Measurements from ENCODE around the gene SDR9C7.
"Not testable (repeated sequence)": the region's sequence is repeated elsewhere in the genome, so short reads cannot be mapped to it uniquely, and the experiment has no call there.

The SDR9C7 gene

DNA sequence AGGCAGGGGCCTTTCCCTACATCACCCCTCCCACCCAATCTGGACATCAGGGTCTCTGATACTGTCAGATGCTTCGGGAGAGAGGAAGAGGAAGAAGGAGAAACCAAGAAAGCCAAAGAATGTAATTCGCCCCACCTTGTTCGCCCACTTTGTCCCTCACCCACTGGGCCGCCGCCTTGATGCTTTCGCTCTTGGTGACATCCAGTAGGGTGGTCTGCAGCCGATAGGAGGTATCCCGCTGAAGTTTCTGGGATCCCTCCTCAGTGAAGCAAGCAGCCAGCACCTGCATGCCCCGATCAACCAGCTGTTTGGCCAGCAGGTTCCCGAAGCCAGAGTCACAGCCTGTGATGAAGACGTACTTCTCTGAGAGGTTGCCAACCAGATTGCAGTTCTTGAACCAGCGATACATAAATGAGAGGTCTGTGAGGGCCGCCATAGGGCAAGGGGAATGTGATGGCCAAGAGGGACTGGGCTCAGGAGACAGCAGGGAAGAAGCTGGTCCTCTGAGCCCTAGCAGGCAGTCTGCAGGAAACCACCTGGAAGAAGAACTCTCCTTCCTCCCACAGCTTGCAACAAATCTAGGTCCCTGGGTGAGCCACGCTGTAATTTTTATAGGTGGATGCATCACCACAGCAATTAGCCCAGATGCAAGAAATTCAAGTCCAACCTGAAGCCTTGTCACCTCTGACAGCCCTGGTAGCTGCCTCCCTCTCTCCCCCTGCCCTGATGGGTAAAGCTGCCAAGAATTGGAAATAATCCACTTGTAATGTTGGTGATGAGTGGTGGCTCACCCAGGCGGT, at the start of gene SDR9C7:
Gene SDR9C7, minus strand, starts transcription at position 583 of the 800 bp plus-strand sequence. Its CDS starts 147 bp downstream, at position 436.
- DNase-seq (ENCODE audit: low spot score): no peak

DNA sequence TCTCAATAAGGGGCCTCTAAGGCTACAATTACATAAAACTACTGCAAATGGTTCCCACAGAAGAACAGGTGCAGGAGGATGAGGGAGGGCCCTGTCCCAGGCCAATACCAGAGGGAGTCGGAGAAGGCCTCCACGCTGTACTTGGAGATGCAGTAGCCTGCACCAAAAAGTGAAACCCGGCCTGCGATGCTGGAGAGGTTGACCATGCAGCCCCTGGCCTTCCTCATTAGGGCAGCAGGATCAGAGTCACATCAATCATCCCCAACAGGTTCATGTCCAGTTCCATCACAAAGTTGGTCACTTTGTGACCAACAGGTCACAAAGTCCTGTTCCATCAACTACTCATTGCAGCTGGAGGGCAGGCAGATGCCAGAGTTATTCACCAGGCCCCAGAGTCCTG, 49.2 kb upstream of the SDR9C7 start:
- DNase-seq (ENCODE audit: low spot score): no peak

DNA sequence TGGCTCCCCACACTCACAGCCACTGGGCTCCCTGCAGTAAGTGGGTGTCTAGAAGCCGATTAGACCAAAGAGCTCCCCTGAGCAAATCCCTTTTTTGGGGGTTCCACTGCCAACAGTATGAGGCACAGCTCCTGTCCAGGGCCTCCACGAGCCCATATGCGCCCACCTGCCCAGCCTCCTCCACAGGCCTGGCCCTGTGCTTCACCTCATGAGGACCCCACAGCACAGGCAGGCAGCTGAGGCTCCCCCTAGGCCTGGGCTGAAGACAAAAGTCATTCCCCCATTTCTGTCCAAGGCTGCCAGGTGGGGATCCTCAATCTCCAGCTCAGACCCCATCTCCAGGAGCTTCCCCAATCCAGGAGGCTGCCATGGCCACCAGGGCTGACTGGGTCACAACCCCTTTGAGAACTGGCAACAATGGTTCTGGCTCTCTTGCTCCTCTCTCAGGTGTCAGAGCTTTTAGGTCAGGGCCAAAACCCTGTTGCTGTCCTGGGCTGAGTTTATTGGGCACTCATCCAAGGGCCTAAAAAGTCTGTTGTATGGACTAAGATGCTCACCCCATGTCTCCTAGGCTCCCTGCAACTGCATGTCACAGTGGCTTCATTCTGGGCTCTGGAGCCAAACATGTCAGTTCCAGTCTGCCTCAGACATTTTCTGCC, 48.5 kb upstream of the SDR9C7 start:
- not testable (repeated sequence) for DNase-seq (ENCODE audit: low spot score)

DNA sequence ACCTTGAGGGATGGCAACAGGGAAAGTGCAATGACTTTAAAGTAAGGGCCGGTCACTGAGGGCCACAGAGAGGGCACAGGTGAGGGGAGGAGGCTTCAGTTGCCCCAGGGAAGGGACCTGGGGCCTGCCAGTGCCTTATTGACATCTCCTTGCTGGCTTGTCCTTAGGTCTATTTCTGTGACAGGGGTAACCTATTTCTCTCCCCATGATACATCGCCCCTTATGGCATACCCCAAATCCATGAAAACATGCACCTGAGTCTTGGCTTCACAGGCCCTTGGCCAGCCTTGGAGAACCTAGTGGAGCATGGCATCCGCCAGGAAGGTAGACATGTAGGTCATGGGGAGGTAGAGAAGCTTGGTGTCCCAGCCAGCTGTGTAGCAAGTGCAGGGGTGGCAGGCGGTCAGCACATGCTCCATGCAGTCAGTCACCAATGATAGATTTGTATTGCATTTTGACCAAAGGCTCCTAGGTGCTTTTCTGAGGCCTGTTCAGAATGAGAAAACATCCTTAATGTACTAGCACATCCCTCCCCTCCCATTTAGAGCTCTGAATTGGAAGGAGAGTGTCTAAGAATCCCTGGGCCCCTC, 46.8 kb upstream of the SDR9C7 start:
- no peak for DNase-seq (ENCODE audit: low spot score)

DNA sequence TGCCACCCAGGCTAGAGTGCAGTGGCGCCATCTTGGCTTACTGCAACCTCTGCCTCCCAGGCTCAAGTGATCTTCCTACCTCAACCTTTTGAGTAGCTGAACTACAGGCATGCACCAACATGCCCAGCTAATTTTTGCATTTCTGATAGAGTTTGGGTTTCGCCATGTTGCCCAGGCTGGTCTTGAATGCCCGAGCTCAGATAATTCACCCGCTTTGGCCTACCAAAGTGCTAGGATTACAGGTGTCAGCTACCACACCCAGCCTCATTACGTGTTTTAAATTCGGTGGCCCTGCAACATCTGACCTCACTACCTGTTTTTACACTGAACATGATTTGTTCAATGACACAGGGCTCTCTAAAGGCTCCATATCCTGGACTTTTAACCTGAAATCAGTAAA, 46.1 kb upstream of the SDR9C7 start:
- DNase-seq (ENCODE audit: low spot score): no peak

DNA sequence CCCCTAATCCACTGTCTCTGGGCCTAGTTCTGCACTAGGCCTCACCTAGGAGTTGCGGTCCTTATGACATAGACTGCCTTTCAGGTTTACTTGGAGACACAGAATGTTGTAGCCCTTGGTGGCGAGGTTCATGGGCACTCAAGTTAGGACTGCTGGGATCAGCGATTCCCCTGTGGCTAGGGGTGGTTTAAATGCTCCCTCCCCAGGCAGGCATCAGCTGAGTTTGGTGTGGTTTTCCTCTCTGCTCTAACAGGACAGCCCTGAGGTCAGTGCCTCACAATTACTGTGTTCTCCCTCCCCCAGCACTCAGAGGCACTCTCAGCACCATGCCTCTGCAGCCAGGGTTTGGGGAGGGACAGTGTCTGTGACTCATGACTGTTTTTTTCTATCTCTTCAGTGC, 45.4 kb upstream of the SDR9C7 start:
- DNase-seq (ENCODE audit: low spot score): no peak

DNA sequence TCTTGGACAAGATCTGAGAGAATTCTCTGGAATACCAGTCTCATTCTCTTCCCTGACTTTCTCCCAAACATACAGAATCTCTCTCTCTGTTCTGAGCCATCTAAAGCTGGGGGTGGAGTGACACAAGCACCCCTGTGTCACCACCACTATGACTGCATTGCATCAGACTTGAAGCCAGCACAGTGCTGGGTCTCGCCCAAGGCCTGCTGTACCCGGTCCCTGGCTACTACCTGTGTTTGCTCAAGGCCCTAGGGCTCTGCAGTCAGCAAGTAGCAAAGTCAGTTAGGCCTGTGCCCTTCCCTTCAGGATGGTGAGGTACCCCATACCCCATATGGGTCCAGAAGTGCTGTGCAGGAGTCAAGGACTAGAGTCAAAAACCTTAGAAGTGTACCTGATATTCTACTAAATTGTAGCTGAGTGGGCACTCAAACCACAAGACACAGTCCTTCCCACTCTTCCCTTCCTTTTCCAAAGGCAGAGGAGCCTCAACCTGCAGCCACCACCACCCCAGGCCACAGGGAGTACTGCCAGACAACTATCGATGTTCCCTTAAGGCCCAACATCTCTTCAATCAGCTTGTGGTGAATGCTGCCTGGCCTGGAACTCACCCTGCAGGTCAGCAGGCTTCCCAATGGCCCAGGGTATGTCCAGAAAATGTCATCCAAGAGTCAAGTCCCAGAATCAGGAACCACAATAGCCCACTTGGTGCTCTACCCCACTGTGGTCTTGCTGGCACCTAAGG, 44.4 kb upstream of the SDR9C7 start:
- DNase-seq (ENCODE audit: low spot score): no peak

DNA sequence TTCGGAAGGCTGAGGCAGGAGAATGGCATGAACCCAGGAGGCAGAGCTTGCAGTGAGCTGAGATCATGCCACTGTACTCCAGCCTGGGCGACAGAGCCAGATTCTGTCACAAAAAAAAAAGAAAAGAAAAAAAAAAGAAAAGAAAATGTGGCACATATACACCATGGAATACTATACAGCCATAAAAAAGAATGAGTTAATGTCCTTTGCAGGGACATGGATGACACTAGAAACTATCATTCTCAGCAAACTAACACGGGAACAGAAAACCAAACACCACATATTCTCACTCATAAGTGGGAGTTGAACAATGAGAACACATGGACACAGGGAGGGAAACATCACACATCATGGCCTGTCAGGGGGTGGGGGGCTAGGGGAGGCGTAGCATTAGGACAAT, 43.2 kb upstream of the SDR9C7 start:
- DNase-seq (ENCODE audit: low spot score): not testable (repeated sequence)

DNA sequence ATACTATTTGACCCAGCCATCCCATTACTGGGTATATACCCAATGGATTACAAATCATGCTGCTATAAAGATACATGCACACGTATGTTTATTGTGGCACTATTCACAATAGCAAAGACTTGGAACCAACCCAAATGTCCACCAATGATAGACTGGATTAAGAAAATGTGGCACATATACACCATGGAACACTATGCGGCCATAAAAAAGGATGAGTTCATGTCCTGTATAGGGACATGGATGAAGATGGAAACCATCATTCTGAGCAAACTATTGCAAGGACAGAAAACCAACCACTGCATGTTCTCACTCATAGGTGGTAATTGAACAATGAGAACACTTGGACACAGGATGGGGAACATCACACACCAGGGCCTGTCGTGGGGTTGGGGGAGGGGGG, 40.0 kb upstream of the SDR9C7 start:
- DNase-seq (ENCODE audit: low spot score): not testable (repeated sequence)

DNA sequence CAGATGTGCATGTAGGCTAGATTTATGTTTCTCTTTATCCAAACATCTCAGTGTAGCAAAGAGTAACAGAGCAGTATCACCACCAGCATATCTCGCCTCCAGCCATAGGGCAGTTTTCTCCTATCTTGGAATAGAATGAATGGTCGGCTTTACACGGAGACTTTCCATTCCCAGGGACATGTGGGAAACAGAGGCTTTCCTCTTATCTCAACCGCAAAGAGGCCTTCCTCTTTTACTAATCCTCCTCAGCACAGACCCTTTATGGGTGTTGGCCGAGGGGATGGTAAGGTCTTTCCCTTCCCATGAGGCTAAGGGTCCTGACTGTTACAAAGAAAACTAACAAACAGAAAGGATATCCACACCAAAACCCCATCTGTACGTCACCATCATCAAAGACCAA, 34.7 kb upstream of the SDR9C7 start:
- not testable (repeated sequence) for DNase-seq (ENCODE audit: low spot score)

DNA sequence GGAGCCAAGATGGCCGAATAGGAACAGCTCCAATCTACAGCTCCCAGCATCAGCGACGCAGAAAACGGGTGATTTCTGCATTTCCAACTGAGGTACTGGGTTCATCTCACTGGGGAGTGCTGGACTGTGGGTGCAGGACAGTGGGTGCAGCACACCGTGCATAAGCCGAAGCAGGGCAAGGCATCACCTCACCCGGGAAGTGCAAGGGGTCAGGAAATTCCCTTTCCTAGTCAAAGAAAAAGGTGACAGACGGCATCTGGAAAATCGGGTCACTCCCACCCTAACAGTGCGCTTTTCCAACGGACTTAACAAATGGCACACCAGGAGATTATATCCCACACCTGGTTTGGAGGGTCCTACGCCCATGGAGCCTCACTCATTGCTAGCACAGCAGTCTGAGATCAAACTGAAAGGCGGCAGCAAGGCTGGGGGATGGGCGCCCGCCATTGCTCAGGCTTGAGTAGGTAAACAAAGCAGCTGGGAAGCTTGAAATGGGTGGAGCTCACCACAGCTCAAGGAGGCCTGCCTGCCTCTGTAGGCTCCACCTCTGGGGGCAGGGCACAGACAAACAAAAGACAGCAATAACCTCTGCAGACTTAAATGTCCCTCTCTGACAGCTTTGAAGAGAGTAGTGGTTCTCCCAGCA, 31.9 kb upstream of the SDR9C7 start:
- DNase-seq (ENCODE audit: low spot score): not testable (repeated sequence)

DNA sequence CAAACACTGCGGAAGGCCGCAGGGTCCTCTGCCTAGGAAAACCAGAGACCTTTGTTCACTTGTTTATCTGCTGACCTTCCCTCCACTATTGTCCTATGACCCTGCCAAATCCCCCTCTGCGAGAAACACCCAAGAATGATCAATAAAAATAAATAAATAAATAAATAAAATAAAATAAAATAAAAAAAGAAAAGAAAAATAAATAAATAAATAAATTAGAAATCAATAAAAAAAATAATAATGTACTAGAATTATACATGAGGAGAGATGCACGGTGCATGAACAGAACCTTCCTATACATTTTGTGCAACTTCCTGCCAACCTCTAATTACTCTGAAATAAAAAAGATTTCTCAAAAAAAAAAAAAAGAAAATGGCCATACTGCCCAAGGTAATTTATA, 30.9 kb upstream of the SDR9C7 start:
- DNase-seq (ENCODE audit: low spot score): not testable (repeated sequence)

DNA sequence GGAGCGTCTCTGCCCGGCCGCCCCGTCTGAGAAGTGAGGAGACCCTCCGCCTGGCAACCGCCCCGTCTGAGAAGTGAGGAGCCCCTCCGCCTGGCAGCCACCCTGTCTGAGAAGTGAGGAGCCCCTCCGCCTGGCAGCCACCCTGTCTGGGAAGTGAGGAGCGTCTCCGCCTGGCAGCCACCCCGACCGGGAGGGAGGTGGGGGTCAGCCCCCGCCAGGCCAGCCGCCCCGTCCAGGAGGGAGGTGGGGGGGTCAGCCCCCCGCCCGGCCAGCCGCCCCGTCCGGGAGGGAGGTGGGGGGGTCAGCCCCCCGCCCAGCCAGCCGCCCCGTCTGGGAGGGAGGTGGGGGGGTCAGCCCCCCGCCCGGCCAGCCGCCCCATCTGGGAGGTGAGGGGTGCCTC, 29.3 kb upstream of the SDR9C7 start:
- DNase-seq (ENCODE audit: low spot score): not testable (repeated sequence)

DNA sequence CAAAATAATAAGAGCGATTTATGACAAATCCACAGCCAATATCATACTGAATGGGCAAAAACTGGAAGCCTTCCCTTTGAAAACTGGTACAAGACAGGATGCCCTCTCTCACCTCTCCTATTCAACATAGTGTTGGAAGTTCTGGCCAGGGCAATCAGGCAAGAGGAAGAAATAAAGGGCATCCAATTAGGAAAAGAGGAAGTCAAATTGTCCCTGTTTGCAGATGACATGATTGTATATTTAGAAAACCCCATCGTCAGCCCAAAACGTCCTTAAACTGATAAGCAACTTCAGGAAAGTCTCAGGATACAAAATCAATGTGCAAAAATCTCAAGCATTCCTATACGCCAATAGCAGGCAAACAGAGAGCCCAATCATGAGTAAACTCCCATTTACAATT, 28.0 kb upstream of the SDR9C7 start:
- DNase-seq (ENCODE audit: low spot score): not testable (repeated sequence)

DNA sequence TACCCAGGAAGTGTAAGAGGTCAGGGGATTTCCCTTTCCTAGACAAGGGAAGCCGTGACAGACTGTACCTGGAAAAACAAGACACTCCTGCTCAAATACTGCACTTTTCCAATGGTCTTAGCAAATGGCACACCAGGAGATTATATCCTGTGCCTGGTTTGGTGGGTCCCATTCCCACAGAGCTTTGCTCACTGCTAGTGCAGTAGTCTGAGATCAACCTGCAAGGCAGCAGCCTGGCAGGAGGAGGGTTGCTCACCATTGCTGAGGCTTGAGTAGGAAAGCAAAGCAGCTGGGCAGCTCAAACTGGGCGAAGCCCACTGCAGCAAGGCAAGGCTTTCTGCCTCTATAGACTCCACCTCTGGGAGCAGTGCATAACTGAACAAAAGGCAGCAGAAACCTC, 24.2 kb upstream of the SDR9C7 start:
- DNase-seq (ENCODE audit: low spot score): no peak

DNA sequence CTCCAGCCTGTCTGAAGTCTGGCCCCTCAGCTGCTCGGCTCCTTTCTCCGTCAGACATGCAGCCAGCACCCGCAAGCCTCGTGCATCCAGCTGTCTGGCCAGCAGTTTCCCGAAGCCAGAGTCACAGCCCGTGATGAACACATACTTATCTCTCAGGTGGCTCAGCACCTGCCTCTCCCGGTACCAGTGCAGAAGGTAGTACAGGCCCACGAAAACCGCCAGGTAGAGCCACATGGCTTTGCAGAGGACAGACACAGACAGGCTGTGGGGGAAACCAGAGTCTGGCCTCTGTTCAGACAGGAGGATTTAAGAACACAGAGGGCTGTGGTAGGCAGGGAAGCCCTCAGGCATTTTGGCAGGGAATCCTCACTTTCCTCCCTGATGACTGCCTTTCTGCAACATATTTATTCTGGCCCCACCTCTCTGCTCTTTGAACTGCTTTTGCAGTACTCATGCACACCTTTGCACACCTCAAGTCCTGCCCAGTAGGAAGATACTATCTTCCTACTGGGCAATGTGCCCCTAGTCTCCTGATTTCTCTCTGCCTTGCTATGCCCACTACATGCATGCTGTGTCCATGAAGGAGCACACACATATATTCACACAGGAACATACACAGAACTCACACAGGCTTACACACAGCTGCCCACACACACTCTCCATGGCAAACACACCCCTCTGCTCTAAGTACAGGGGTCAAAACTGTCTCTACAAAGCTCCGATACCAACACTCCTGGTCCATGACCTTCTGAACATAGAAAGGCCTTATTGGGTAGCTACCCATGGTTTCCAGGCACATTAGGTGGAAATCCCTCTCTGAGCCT, 23.2 kb upstream of the SDR9C7 start, which contains the start of gene RDH16:
Gene RDH16, minus strand, starts transcription at position 380 of the 824 bp plus-strand sequence. Its CDS starts 146 bp downstream, at position 234.
- no peak for DNase-seq (ENCODE audit: low spot score)

DNA sequence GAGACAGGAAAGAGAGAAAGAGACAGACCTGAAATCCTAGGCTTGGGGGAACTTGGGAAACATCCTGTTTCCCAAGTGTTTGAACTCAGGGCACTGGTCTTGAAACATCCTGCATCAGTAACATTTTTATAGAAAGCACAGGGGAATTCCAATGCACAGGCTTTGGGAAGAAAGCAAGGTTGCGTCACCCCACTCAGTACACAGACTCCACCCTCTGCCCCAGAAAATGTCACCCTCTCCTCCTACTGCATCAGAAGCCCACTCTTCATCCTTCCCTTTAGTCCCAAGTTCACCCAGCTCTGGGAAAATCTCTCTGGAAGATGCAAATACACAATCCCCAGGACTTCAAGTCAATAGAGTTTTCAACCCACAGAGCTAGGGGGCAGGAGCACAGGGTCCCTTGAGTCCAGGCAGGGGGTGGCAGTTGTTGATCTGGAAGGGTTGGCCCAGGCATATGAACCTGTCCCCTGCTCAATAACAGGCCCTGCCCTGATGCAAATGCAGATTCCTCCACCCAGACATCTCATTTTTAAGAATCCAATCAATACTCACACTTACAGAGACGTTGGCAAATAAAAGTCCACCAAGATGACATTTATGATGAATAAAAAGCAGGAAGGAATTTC, 21.5 kb upstream of the SDR9C7 start:
- DNase-seq (ENCODE audit: low spot score): no peak

DNA sequence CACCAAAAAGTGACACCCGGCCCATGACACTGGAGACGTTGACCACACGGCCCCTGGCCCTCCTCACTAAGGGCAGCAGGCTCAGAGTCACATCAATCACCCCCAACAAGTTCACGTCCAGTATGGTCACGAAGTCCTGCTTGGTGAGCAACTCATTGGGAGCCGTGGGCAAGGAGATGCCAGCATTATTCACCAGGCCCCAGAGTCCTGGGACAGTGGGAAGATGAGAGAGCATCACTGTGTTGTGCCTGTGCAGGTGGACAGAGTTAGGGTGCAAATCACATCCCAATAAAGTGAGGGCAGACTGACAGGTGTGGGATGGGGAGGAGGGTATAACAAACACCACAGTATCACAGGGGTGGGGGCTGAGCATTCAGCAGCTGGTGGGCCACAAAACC, 20.7 kb upstream of the SDR9C7 start:
- DNase-seq (ENCODE audit: low spot score): no peak

DNA sequence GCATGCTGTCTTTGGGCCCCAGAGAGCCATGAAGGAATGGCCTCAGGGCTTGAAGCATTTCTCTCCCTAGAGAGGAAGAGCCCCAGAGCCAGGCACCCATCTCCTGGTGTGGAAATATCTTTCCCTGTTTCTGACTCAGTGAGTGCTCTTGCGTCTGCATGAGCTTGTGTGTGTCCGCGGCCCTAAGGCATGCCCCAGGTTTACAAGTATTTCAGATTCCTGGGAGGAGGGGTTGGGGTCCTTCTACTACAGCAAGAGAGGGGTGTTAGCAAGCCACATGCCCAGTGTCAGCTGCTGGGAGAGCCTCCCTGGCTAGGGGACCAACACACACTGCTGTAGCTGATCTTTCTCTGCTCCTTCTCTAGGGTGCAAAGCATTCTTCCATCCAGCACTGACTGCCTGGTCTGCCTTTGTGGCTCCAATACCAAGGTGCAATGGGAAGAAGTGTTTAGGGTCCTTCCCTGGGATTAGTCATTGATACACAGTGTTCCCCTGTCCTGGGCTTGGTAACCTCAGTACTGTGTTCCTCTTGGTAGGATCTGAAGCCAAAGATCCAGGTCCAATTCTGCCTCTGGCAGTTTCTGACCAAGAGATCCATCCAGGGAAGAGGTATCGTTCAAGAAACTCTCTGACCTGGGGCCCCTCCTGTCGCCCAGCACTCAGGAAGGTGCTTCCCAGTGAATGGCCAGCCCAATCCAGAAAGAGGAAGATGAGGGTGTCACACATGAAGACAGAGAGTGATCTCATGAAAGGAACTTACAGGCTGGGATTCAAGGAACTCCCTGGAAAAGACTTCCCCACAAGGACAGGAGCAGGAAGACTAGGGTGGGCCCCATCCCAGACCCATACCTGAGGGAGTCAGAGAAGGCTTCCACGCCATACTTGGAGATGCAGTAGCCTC, 20.1 kb upstream of the SDR9C7 start:
- no peak for DNase-seq (ENCODE audit: low spot score)

Data from NAMALWA (cell line).